Lower leg skin (tissue), 4 donors: ENCODE measurements around the gene DDX47. TPM values are rescaled to one million over a fixed set of nuclear protein-coding genes. Genes with fewer than 3 reads are reported as not detected.
A peak's percentile ranks its signal among the peaks of the same experiment; 100 is the strongest.
"Not testable (repeated sequence)": the region's sequence is repeated elsewhere in the genome, so short reads cannot be mapped to it uniquely, and the experiment has no call there.

Experiments used
- DNase-seq, 2 donors: peaks; one replicate each; pipeline ENCODE4 v3.0.0-alpha.2; 2019; ENCODE audit warnings: low spot score in 2 of 2
- H3K4me3 ChIP-seq: fragments of 200-600 bp; sonication (generic); 2 replicates; pipeline ENCODE4 v1.5.1; 2017; ENCODE audit warnings: mild to moderate bottlenecking, low read depth; ENCODE audit not compliant: poor library complexity, severe bottlenecking
- POLR2A ChIP-seq, 2 donors: fragments of 450-650 bp; IDR thresholded peaks; one replicate each; pipeline ENCODE4 v1.6.1; 2016 to 2017; ENCODE audit warnings: antibody characterized with exemption in 2 of 2, mild to moderate bottlenecking in 1 of 2, moderate library complexity in 1 of 2
- WGBS, 2 donors: methylation state at CpG; one replicate each; pipeline ENCODE4 v1.1.5; 2018; 5-methylcytosine and 5-hydroxymethylcytosine counted together
- intact Hi-C: fragments of 100-400 bp; cut with DNase I; formaldehyde crosslinking; loops from one replicate; pipeline ENCODE4 v1.15.0; 2023; ENCODE audit warnings: low total_unique reads
- total RNA-seq, 4 donors: library from RNA; depleted of rRNA; stranded (reverse); fragments of >200 nt; gene quantifications; one replicate each; pipeline ENCODE4 v1.1.0, GENCODE V29; 2016
- TF ChIP-seq, protein P1 (sequence below), 3 donors: fragments of 450-650 bp; IDR thresholded peaks; one replicate each; pipeline ENCODE4 v1.5.1; 2016; ENCODE audit warnings: antibody characterized with exemption in 3 of 3, mild to moderate bottlenecking in 3 of 3, moderate library complexity in 2 of 3

DDX47 gene
- total RNA-seq, 4 donors from 2014 or later, result 38.7 to 59.8 (median 55.4) TPM

DNA sequence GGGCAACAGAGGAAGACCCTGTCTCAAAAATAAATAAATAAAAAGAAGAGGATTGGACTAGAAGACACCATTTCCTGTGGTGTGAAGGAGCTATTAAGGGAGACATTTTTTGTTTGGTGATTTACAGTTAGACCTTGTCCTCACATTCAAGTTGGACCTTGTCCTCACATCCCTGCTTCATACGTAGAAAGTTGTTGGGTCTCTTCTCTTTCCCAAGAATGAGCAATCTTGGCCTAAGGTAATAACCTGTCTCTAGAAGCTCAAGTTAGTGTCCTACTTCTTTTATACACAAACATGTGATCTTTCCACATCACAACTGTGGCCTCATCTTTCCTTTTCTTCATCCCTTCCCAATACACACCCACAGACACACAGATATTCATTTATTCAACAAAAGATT is 14.7 kb upstream of the DDX47 start:
- DNase-seq, result no peak
- WGBS, 2 donors, result 54 to 57% methylated on average over 1 of the region's 1 CpG
- intact Hi-C loops, result loop anchor here (10.0 kb wide), 1 partner anchor 416 kb away; no protein-coding TSS in a partner anchor
- TF ChIP-seq, protein P1, sequence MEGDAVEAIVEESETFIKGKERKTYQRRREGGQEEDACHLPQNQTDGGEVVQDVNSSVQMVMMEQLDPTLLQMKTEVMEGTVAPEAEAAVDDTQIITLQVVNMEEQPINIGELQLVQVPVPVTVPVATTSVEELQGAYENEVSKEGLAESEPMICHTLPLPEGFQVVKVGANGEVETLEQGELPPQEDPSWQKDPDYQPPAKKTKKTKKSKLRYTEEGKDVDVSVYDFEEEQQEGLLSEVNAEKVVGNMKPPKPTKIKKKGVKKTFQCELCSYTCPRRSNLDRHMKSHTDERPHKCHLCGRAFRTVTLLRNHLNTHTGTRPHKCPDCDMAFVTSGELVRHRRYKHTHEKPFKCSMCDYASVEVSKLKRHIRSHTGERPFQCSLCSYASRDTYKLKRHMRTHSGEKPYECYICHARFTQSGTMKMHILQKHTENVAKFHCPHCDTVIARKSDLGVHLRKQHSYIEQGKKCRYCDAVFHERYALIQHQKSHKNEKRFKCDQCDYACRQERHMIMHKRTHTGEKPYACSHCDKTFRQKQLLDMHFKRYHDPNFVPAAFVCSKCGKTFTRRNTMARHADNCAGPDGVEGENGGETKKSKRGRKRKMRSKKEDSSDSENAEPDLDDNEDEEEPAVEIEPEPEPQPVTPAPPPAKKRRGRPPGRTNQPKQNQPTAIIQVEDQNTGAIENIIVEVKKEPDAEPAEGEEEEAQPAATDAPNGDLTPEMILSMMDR (IDR thresholded peaks at IDR 0.05), result no peak
- TF ChIP-seq POLR2A (IDR thresholded peaks at IDR 0.05), result no peak
- H3K4me3 ChIP-seq, result no peak overlapping the region

DNA sequence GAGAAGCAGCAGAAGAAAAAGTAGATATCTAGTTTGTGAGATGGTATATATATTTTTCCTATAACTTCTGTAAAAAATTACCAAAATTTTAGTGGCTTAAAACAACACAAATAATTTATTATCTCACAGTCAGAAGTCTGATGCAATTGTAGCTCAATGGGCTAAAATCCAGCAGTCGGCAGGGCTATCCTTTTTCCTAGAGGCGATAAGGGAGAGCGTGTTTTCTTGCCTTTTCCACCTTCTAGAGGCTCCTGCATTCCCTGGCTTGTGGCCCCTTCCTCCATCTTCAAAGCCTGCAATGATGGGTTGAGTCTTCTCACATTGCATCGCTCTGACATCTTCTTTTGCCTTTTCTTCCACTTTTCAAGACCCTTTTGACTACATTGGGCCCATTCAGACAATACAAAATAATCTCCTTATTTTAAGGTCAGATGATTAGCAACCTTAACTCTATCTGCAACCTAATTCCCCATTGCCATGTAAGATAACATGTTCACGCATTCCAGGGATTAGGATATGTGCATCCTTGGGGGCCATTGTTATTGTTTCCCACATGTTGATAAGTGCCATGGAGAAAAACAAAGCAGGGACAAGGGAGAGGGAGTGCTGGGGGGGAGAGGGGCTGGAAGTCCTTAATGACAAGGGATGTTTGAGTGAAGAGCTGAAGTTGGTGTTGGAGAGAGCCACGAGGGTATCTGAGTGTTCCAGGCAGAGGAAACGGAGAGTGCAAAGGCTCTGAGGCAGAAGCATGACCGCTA is 13.8 kb upstream of the DDX47 start:
- DNase-seq, result peak in 1 of 2 donors; percentile 26
- intact Hi-C loops, result loop anchor here (10.0 kb wide), 1 partner anchor 415 kb away; no protein-coding TSS in a partner anchor
- no peak for TF ChIP-seq POLR2A (IDR thresholded peaks at IDR 0.05)
- TF ChIP-seq, protein P1 (IDR thresholded peaks at IDR 0.05), result no peak
- WGBS, 2 donors, result 85 to 89% methylated on average over 8 of the region's 8 CpGs
- no peak overlapping the region for H3K4me3 ChIP-seq

DNA sequence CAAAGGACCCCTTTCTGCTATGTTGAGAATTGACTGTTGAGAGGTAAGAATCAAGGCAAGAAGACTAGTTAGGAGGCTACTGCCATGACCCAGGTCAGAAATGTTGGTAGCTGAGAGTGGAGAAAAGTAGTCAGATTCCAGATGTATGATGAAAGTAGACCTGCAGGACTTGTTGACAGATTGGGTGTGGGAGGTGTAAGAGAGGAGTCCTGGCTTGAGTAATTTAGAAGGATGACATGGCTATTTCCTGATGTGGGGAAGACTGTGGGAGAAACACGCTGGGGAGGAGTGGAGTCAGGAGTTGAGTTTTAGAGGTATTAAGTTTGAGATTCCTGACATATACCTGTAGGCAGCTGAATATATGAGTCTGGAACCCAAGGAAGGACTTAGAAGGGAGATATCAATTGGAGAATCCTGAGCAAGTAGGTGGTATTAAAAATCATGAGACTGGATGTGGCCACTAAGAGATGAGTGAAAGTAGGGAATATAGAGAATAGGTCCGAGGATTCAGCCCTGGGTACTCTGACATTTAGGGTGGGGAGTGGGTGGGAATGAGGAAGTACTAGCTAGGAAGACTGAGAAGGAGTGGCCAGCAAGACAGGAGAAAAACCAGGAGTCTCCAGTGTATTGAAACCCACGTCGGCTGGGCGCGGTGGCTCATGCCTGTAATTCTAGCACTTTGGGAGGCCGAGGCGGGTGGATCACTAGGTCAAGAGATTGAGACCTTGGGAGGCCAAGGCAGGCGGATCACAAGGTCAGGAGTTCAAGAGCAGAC is 12.6 kb upstream of the DDX47 start:
- WGBS, 2 donors, result 78 to 81% methylated on average over 9 of the region's 9 CpGs
- intact Hi-C loops, result no loop called here

DNA sequence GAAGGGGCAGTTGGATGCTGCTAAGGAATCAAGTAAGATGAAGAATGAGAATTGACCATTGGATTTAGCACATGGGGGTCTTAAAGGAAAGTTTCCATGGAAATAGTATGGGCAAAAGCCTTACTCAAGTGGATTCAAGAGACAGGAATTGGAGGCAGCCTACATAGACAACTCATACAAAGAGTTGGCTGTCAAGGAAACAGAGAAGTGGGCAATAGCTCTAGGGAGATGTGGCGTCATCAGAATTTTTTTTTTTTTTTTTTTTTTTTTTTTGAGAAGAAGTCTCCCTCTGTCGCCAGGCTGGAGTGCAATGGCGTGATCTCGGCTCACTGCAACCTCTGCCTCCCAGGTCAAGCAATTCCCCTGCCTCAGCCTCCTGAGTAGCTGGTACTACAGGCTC is 11.5 kb upstream of the DDX47 start:
- 76 to 82% methylated on average over 4 of the region's 4 CpGs for WGBS, 2 donors
- intact Hi-C loops, H3K4me3 ChIP-seq, DNase-seq: not testable (repeated sequence)

More for the DNA sequence above, 12.6 kb upstream of the DDX47 start:
- DNase-seq, result peak in 1 of 2 donors; percentile 77
- TF ChIP-seq POLR2A (IDR thresholded peaks at IDR 0.05), result no peak
- TF ChIP-seq, protein P1 (IDR thresholded peaks at IDR 0.05), result no peak
- no peak overlapping the region for H3K4me3 ChIP-seq

DNA sequence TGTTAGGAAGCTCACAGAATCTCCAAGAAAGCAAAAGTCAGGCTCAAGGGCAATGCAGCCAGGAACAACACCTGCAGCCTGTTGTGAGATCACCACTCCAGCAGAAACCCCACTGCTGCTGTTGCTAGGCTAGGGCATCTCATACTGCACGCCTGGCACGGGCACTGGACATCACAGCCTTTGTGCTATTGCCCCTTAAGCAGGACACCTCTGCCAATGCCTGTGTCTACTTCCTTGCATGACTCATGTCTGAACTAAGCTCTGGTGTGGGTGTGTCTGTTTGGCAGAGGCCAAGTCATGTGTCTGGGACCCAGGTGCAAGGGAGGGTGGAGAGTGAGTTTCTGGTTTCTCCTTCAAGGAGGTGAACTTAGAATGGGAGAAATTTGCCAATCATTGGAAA is 10.0 kb upstream of the DDX47 start:
- peak; percentile 84 to 91 for DNase-seq
- H3K4me3 ChIP-seq, result no peak overlapping the region
- 9 to 37% methylated on average over 2 of the region's 2 CpGs for WGBS, 2 donors
- intact Hi-C loops, result no loop called here
- TF ChIP-seq, protein P1 (IDR thresholded peaks at IDR 0.05), result no peak
- TF ChIP-seq POLR2A (IDR thresholded peaks at IDR 0.05), result no peak

DNA sequence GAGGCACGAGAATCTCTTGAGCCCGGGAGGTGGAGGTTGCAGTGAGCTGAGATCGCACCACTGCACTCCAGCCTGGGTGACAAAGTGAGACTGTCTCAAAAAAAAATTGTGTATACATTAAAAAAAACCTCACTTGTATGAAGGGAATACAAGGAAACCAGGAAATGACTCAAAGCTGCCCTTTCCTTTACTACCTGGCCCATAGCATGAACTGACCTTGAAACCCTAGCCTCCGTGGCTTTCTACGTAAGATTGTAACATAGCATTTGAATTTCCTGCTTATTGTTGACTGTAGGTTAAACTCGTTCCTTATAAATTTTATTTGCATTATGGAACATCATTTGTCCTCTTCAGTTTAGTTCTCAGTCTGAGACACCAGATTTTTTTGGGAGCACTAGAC is 9.1 kb upstream of the DDX47 start:
- 78 to 79% methylated on average over 6 of the region's 6 CpGs for WGBS, 2 donors
- H3K4me3 ChIP-seq, result no peak overlapping the region
- intact Hi-C loops, result no loop called here
- no peak for DNase-seq
- no peak for TF ChIP-seq POLR2A (IDR thresholded peaks at IDR 0.05)
- TF ChIP-seq, protein P1 (IDR thresholded peaks at IDR 0.05), result no peak
